GM12872 (cell line): Measurements from ENCODE around the gene ZCCHC24.

Source experiments
- TF ChIP-seq, protein P1 (sequence below): IDR thresholded peaks from 3 replicates; pipeline ENCODE4 v1.5.1; 2011; ENCODE audit warnings: low read depth, mild to moderate bottlenecking, low read length, moderate library complexity; ENCODE audit not compliant: insufficient read depth

ZCCHC24 gene

DNA sequence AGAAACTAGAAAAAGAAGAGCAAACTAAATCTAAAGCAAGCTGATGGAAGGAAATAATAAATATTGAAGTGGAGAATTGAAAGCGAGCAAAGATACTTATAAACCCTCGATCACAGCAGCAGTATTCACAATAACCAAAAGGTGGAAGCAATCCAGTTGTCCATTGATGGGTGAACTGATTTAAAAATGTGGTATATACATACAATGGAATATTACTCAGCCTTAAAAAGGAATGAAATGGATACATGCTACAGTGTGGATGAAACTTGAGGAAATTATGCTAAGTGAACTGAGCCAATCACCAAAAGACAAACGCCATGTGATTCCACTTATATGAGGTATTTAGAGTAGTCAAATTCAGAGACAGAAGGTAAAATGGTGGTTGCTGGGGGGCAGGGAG lies 17.5 kb downstream of the ZCCHC24 start:
- TF ChIP-seq, protein P1, sequence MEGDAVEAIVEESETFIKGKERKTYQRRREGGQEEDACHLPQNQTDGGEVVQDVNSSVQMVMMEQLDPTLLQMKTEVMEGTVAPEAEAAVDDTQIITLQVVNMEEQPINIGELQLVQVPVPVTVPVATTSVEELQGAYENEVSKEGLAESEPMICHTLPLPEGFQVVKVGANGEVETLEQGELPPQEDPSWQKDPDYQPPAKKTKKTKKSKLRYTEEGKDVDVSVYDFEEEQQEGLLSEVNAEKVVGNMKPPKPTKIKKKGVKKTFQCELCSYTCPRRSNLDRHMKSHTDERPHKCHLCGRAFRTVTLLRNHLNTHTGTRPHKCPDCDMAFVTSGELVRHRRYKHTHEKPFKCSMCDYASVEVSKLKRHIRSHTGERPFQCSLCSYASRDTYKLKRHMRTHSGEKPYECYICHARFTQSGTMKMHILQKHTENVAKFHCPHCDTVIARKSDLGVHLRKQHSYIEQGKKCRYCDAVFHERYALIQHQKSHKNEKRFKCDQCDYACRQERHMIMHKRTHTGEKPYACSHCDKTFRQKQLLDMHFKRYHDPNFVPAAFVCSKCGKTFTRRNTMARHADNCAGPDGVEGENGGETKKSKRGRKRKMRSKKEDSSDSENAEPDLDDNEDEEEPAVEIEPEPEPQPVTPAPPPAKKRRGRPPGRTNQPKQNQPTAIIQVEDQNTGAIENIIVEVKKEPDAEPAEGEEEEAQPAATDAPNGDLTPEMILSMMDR, result no peak

- TF ChIP-seq, protein P1, result no peak
These were observed 20.3 kb downstream of the ZCCHC24 start for GRCh38 chr10:79425074-79425532.

- TF ChIP-seq, protein P1, result no peak
These were observed 21.0 kb downstream of the ZCCHC24 start for GRCh38 chr10:79424221-79425073.

DNA sequence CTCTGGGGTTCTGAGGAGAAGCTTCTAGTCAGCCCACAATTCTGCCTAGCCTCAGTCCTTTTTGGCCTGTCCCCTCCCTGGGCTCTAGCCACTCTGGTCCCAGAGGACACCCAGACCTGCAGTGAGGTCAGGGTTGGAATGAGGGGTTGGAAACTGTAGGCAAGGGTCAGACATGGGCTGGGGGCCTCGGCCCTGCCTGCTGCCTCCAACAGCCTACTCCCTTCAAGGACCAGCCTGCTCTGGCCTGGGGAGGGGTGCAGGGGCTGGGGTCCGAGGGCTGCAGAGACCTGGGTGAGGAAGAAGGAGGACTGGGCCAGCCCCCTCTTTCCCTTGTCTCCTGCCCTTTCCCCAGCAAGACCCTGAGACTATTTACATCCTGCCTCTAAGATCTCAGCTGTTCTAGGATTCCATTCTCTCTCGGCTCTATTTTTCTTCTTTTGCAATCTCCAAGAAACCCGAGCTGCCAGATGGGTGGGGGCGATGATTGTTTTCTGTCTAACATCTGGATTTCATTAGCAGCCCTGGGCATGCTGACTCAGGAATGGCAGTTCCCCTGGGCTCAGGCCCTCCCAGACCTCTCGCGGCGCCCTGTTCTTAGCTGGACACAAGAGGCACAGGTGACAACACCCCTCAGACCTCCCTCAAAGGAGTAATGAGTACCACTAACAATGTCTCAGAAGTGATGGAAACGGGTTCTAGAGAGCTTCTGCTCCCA lies 23.1 kb downstream of the ZCCHC24 start:
- TF ChIP-seq, protein P1, result no peak

DNA sequence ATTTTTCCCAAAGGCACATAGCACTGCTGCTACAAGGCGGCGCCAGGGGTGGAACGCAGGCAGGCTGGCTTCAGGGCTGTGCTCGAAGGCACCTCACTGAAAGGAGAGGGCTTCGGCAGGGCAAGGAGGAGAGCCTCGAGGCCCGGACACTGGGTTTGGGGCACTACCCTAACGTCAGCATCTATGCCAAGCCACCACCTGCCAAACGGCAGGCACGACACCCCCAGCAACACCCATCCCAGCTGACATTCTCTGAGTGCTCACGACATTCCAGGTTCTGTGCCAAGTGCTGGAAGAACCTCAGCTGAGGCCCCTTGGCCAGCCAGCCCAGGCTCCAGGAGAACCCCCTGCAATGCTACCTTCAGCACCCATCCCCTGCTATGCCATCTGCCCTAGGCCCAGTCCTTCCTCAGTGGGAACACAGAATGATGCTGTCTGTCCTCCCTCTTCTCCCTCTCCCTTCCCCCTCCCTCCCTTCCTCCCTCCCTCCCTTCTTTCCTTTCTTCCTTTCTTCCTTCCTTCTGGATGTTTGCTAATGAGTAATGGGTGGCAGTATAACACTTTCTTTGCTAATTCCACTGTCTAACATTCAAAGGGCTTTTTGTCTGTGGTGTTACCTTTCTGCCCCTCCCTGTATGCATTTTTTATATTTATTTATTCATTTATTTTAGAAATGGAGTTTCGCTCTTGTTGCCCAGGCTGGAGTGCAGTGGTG lies 24.3 kb downstream of the ZCCHC24 start:
- TF ChIP-seq, protein P1, result no peak

DNA sequence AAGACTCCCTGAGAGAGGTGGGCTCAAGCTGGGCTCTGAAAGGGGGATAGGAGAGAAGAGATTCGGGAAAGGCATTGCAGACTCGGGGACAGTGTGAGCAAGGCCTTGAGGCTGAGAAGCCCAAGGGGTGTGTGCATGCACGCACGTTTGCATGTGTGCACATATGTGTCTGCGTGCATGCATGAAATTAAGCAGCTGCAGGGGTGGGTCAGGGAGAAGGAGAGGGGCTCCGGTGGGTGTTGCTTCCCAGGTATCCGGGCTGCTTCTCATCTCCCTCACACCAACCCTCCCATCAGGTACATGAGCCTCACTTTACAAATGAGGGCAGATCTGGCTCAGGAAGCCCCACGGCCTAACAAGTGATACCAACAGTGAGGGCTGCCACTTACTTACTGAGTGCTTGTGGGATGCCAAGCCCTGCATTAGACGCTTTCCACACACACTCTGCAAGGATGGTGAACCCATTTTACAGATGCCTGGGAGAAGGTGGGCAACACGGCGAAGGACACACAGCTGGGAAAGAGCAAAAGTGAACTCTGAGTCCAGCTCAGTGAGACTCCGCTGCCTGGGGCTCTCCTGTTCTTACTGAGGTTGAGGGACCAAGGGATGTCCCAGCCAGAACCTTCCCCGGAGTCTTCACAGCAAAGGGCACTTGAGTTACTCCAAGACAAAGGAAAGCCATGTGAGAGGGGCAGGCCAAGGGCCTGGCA lies 26.4 kb downstream of the ZCCHC24 start:
- TF ChIP-seq, protein P1, result no peak
